ENCODE data around the gene DAZAP1.

The DAZAP1 gene

DNA sequence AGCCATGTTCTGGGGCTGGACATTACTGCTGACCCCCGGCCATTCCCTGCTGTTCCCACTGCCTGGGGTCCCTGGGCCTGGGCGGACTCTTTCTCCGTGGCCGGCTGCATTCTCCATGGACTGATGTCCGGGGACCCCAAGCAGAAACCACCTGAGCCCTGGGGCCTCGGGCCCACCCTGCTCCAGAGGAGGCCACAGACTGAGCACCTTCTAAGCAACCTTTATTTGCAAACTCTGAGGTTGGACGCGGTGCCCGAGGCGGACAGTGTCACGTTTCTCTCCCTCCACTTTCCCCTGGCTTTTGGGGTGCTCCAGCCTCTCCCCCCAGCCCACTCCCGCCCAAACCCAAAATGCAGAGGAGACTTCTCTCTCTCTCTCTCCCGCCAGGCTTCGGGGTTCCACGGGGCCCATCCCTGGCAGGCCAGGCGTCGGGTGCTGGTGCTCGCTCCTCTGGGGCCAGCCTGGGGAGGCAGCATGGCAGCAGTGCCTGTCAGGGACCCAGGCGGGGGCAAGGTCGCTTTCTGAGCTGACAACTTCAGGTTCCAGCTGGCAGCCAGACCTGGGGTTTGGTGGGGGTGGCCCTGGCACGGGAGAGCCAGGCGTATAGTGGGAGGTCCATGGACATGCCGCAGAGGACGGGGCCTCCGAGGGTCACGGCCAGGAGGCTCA is 74.0 kb downstream of the DAZAP1 start:
- H3K27me3 ChIP-seq (ENCODE audit: control insufficient read depth, insufficient read depth, low read length) = no peaks in the 10 kb centered on the region
- H3K36me3 ChIP-seq (ENCODE audit: insufficient read depth, low read length) = peaks cover 5% of the 10 kb centered on the region
- no peak overlapping the region for H3K4me3 ChIP-seq (ENCODE audit: low read length)
- no peaks in the 10 kb centered on the region for H3K9me3 ChIP-seq (replicated peaks; ENCODE audit: low read length)
- no peaks in the 10 kb centered on the region for H3K4me1 ChIP-seq (ENCODE audit: control insufficient read depth, insufficient read depth, low read length)
- H3K9ac ChIP-seq (ENCODE audit: low read depth, low read length) = no peak overlapping the region
- no peak overlapping the region for H3K4me2 ChIP-seq (ENCODE audit: low read length)

DNA sequence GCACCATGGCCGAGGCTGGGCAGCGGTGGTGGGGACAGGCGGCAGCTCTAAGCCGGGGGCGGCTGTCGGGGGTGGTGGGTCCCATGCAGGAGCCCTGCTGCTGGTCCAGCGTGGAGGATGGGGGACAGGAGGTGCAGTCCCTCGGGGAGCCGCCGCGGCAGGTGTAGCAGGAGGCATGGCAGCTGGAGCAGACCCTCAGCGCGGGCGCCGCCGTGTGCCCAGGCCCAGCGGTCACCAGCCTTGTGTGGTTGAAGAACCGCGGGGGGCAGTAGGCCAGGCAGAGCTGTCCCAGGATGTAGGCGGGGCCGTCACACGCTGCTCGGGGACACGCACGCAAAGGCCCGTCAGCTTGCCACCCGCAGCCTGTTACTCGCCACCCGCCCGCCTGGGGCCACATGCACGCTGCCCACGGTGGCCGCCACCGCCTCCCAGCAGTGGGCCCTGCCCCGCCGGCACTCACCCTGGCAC is 74.5 kb downstream of the DAZAP1 start:
- Histone ChIP-seq H3K36me3 (ENCODE audit: insufficient read depth, low read length) (peaks cover 4% of the 10 kb centered on the region), H3K27me3 (ENCODE audit: control insufficient read depth, insufficient read depth, low read length) (no peaks in the 10 kb centered on the region), H3K9ac (ENCODE audit: low read depth, low read length) (no peak overlapping the region), H3K4me2 (ENCODE audit: low read length) (no peak overlapping the region), H3K4me3 (ENCODE audit: low read length) (no peak overlapping the region), H3K4me1 (ENCODE audit: control insufficient read depth, insufficient read depth, low read length) (no peaks in the 10 kb centered on the region), H3K9me3 (replicated peaks; ENCODE audit: low read length) (no peaks in the 10 kb centered on the region)

DNA sequence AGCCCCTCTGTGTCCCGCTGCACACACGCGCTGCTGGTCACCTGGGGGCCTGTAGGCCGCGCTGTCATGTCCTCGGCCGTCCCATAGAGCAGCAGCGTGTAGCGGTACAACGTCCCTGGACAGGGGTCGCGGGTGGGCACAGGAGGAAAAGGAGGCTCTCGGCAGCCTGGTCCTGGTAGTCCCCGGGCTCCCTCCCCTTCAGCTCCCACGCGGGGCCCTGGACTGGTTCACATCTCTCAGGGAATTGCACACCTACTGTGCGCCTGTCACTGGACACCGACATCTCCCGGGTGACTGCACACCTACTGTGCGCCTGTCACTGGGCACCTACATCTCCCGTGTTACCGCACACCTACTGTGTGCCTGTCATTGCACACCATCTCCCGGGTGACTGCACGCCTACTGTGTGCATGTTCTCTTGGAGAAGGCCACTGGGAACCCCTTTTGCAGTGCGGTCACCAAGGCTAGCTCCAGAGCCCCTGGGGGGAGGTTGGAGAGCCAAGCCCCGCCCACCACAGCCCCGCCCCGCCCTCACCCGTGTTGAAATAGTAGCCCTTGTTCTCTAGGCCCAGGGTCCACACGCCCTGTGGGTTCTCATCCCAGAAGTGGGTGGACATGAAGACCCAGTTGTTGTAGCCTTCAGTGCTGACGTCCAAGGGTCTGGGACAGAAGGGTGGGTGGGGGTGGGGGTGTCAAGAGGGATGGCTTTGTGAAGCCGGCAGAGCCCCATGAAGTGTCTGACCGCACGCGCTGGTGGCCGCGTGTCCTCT is 75.2 kb downstream of the DAZAP1 start:
- Histone ChIP-seq H3K4me1 (ENCODE audit: control insufficient read depth, insufficient read depth, low read length) (no peaks in the 10 kb centered on the region), H3K27me3 (ENCODE audit: control insufficient read depth, insufficient read depth, low read length) (no peaks in the 10 kb centered on the region), H3K36me3 (ENCODE audit: insufficient read depth, low read length) (no peaks in the 10 kb centered on the region), H3K9ac (ENCODE audit: low read depth, low read length) (no peak overlapping the region), H3K4me3 (ENCODE audit: low read length) (no peak overlapping the region), H3K4me2 (ENCODE audit: low read length) (no peak overlapping the region), H3K9me3 (replicated peaks; ENCODE audit: low read length) (no peaks in the 10 kb centered on the region)

DNA sequence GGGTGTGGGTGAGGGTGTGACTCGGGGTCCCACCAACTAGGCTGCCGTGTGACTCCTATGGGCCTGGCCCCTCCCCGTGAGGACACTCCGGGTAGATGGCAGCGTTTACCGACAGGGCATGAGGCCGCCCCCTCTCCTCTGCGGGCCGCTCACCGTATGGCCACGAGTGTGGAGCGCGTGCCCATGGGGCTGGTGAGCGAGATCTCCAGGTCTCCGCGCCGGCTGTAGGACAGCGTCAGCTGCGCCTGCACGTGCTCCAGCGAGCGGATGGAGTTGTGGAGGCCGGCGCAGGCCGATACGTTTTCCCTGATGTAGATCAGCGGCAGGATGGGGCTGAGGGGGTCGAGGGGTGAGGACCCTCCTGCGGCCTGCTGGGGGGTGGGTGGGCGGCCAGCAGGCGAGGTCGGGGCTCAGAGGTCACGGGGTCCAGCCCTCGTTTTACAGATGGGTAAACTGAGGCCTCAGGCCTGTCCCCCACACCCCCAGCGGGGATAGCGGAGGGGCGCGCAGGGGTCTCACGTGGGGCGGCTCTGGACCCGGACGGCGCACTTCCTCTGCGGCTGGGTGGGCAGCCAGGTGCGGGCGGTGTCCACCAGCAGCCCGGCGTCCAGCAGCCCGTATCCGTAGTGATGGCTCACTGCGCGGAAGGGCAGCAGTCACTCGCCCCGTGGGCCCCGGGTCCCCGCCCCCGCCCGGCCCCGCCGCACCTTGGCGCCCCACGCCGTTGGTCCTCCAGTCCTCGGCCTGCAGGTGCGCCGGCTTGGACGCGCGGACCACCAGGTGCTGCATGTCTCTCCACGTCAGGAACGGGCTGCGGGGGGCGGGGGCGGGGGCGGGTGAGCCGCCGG is 76.0 kb downstream of the DAZAP1 start:
- Histone ChIP-seq H3K4me2 (ENCODE audit: low read length) (no peak overlapping the region), H3K9ac (ENCODE audit: low read depth, low read length) (no peak overlapping the region), H3K4me1 (ENCODE audit: control insufficient read depth, insufficient read depth, low read length) (no peaks in the 10 kb centered on the region), H3K36me3 (ENCODE audit: insufficient read depth, low read length) (no peaks in the 10 kb centered on the region), H3K9me3 (replicated peaks; ENCODE audit: low read length) (no peaks in the 10 kb centered on the region), H3K27me3 (ENCODE audit: control insufficient read depth, insufficient read depth, low read length) (no peaks in the 10 kb centered on the region), H3K4me3 (ENCODE audit: low read length) (no peak overlapping the region)

DNA sequence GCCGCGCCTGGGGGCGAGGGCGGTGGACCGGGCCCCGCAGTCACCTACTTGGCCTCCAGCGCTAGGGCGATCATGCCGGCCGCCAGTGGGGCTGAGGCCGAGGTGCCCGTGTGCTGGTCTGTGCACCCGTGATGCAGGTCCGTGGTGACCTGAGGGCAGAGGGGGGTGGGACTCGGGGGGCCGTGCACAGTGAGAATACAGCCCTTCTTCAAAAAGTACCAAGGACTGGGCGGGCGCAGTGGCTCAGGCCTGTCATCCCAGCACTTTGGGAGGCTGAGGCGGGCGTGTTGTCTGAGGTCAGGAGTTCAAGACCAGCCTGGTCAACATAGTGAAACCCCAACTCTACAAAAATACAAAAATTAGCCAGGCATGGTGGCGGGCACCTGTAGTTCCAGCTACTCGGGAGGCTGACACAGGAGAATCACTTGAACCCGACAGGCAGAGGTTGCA is 76.6 kb downstream of the DAZAP1 start:
- no peaks in the 10 kb centered on the region for H3K9me3 ChIP-seq (replicated peaks; ENCODE audit: low read length)
- H3K4me1 ChIP-seq (ENCODE audit: control insufficient read depth, insufficient read depth, low read length) = no peaks in the 10 kb centered on the region
- no peaks in the 10 kb centered on the region for H3K27me3 ChIP-seq (ENCODE audit: control insufficient read depth, insufficient read depth, low read length)
- no peak overlapping the region for H3K9ac ChIP-seq (ENCODE audit: low read depth, low read length)
- H3K36me3 ChIP-seq (ENCODE audit: insufficient read depth, low read length) = no peaks in the 10 kb centered on the region
- no peak overlapping the region for H3K4me3 ChIP-seq (ENCODE audit: low read length)
- no peak overlapping the region for H3K4me2 ChIP-seq (ENCODE audit: low read length)
